OCI-LY3 (cell line): ENCODE data around the gene TCF3.

Source experiments
- H2AFZ ChIP-seq: fragments of 200-600, 300-600 bp; shearing (Covaris generic); 2 replicates; pipeline ENCODE4 v1.6.0; 2014; ENCODE audit warnings: antibody characterized with exemption, low read depth, low read length
- H3K27ac ChIP-seq: fragments of 200-600, 300-600 bp; sonication (generic); 2 replicates; pipeline ENCODE4 v1.5.1; 2014; ENCODE audit warnings: mild to moderate bottlenecking, low read length, moderate library complexity, mixed read lengths
- H3K27me3 ChIP-seq: fragments of 200-600, 300-600 bp; sonication (generic); 2 replicates; pipeline ENCODE4 v1.6.1; 2014; ENCODE audit warnings: low read depth, low read length, mixed read lengths
- H3K36me3 ChIP-seq: fragments of 200-600, 300-600 bp; sonication (generic); replicated peaks from 2 replicates; pipeline ENCODE3; 2014; ENCODE audit warnings: low read depth, low read length, mixed read lengths
- H3K4me1 ChIP-seq: fragments of 300-600, 200-600 bp; sonication (generic); 2 replicates; pipeline ENCODE4 v1.6.1; 2014; ENCODE audit warnings: low read length, mixed read lengths
- H3K4me2 ChIP-seq: fragments of 200-600, 300-600 bp; sonication (generic); 2 replicates; pipeline ENCODE4 v1.6.1; 2014; ENCODE audit warnings: low read length, mixed read lengths
- H3K4me3 ChIP-seq: fragments of 300-600, 200-600 bp; sonication (generic); 2 replicates; pipeline ENCODE4 v1.5.1; 2014; ENCODE audit warnings: antibody characterized with exemption, mild to moderate bottlenecking, low read length, moderate library complexity
- H3K79me2 ChIP-seq: fragments of 300-600, 200-600 bp; shearing (Covaris generic); 2 replicates; pipeline ENCODE4 v1.6.1; 2014; ENCODE audit warnings: mild to moderate bottlenecking, low read length, mixed read lengths
- H3K9ac ChIP-seq: fragments of 300-600, 200-600 bp; shearing (Covaris generic); 2 replicates; pipeline ENCODE4 v1.6.0; 2014; ENCODE audit warnings: mild to moderate bottlenecking, low read length, moderate library complexity
- H3K9me3 ChIP-seq: fragments of 200-600, 300-600 bp; shearing (Covaris generic); 2 replicates; pipeline ENCODE4 v1.6.1; 2014; ENCODE audit warnings: low read length, mixed read lengths; ENCODE audit not compliant: insufficient read depth
- H4K20me1 ChIP-seq: fragments of 200-600, 300-600 bp; sonication (generic); 2 replicates; pipeline ENCODE4 v1.6.1; 2016; ENCODE audit warnings: low read length, mixed read lengths; ENCODE audit not compliant: insufficient read depth
- EZH2phosphoT487 ChIP-seq: fragments of 200-600 bp; shearing (Covaris generic); IDR thresholded peaks from 2 replicates; pipeline ENCODE4 v1.6.1; 2018; ENCODE audit warnings: antibody characterized with exemption, mixed run types, low read depth
- TF ChIP-seq, protein P1 (sequence below): fragments of 200-600, 300-600 bp; sonication (generic); IDR thresholded peaks from 2 replicates; pipeline ENCODE4 v1.5.1; 2014; ENCODE audit warnings: antibody characterized with exemption, low read length, low read depth

TCF3 gene

DNA sequence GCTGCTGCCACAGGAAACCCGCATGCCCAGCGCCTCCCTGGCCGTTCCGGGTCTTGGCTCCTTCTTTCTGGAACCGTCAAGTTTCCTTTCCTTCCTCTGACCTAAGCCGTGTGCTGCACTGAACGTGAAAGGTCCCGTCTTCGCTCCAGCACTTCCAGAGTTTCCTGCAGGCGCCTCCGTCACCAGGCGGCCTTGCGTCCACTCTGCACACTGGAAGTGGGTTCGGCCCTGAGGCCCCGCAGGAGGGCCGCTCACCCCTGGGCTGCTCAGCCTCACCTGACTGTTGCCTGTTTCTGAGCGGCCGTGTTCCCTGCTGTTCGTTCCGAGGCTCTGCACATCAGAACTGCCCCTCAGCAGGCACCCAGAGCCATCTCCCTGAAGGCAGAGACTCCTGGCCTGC is 72.0 kb downstream of the TCF3 start:
- peaks cover under 1% of the 10 kb centered on the region; the same call in 1 of the 2 replicates for H4K20me1 ChIP-seq
- H3K36me3 ChIP-seq, result peaks cover 57% of the 10 kb centered on the region

GRCh38 chr19:1579222-1579621 is 73.2 kb downstream of the TCF3 start:
- H4K20me1 ChIP-seq, result no peaks in the 10 kb centered on the region

More for the DNA sequence above, 72.0 kb downstream of the TCF3 start:
- Histone ChIP-seq H2AFZ (no peak overlapping the region), H3K27me3 (no peaks in the 10 kb centered on the region), H3K27ac (no peak overlapping the region), H3K9ac (no peak overlapping the region), H3K9me3 (no peaks in the 10 kb centered on the region), H3K4me3 (no peak overlapping the region), H3K4me2 (no peak overlapping the region), H3K79me2 (peaks cover 14% of the 10 kb centered on the region), H3K4me1 (no peaks in the 10 kb centered on the region)
- TF ChIP-seq, protein P1, sequence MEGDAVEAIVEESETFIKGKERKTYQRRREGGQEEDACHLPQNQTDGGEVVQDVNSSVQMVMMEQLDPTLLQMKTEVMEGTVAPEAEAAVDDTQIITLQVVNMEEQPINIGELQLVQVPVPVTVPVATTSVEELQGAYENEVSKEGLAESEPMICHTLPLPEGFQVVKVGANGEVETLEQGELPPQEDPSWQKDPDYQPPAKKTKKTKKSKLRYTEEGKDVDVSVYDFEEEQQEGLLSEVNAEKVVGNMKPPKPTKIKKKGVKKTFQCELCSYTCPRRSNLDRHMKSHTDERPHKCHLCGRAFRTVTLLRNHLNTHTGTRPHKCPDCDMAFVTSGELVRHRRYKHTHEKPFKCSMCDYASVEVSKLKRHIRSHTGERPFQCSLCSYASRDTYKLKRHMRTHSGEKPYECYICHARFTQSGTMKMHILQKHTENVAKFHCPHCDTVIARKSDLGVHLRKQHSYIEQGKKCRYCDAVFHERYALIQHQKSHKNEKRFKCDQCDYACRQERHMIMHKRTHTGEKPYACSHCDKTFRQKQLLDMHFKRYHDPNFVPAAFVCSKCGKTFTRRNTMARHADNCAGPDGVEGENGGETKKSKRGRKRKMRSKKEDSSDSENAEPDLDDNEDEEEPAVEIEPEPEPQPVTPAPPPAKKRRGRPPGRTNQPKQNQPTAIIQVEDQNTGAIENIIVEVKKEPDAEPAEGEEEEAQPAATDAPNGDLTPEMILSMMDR, result no peak
- no peak for TF ChIP-seq EZH2phosphoT487

DNA sequence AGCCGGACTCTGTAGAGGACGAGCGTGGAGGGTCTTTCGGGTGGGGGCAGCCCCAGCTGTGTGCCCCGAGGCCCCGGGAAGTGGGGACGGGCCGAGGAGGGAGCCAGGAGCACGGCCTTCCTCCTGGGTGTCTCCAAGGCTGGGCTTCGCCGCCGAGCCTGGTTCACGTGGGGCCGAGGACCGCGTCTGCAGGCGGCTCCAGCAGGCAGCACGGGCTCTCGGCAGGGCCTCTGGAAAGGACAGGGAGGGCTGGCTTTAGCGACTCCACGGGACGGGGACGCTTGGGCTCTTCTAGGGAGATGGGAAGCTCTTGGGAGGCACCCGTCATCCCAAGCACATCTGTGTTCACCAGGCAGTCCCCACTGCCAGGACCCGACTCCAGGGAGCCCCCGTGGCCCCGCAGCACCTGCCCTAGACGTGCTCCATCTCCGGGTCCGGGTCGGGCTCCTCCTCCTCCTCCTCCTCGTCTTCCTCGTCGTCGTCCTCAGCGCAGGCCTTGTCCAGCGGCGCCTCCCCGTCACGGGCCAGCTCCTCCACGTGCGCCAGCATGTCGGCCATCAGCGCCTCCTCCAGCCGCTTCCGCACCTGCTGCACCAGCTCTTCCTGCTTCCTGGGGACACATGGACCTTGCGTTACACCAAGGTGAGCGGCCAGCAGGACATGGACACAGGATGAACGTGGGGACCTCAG is 74.3 kb downstream of the TCF3 start:
- H3K79me2 ChIP-seq, result no peaks in the 10 kb centered on the region
- H4K20me1 ChIP-seq, result no peaks in the 10 kb centered on the region
- TF ChIP-seq EZH2phosphoT487, result no peak
- TF ChIP-seq, protein P1, result no peak
- no peaks in the 10 kb centered on the region for H3K4me1 ChIP-seq
- H3K27ac ChIP-seq, result no peak overlapping the region
- H3K9ac ChIP-seq, result no peak overlapping the region
- H3K27me3 ChIP-seq, result no peaks in the 10 kb centered on the region
- no peaks in the 10 kb centered on the region for H3K9me3 ChIP-seq
- no peak overlapping the region for H3K4me3 ChIP-seq
- H3K36me3 ChIP-seq, result peaks cover 42% of the 10 kb centered on the region
- H3K4me2 ChIP-seq, result no peak overlapping the region
- H2AFZ ChIP-seq, result no peak overlapping the region

More at GRCh38 chr19:1579222-1579621, 73.2 kb downstream of the TCF3 start:
- Histone ChIP-seq H3K4me1 (no peaks in the 10 kb centered on the region), H3K9ac (no peak overlapping the region), H3K4me3 (no peak overlapping the region), H3K36me3 (peaks cover 49% of the 10 kb centered on the region), H2AFZ (no peak overlapping the region), H3K4me2 (no peak overlapping the region), H3K79me2 (peaks cover 2% of the 10 kb centered on the region; the same call in 1 of the 2 replicates), H3K9me3 (no peaks in the 10 kb centered on the region), H3K27me3 (no peaks in the 10 kb centered on the region), H3K27ac (no peak overlapping the region)
- TF ChIP-seq, protein P1, result no peak
- TF ChIP-seq EZH2phosphoT487, result no peak

GRCh38 chr19:1577090-1577928 is 75.1 kb downstream of the TCF3 start:
- H3K9me3 ChIP-seq, result no peaks in the 10 kb centered on the region
- TF ChIP-seq EZH2phosphoT487, result no peak
- TF ChIP-seq, protein P1, result no peak
- H3K36me3 ChIP-seq, result peaks cover 37% of the 10 kb centered on the region
- H3K4me3 ChIP-seq, result no peak overlapping the region
- no peaks in the 10 kb centered on the region for H3K4me1 ChIP-seq
- H3K9ac ChIP-seq, result no peak overlapping the region
- H2AFZ ChIP-seq, result no peak overlapping the region
- H3K4me2 ChIP-seq, result no peak overlapping the region
- no peaks in the 10 kb centered on the region for H3K27me3 ChIP-seq
- H3K27ac ChIP-seq, result no peak overlapping the region
- no peaks in the 10 kb centered on the region for H3K79me2 ChIP-seq
- no peaks in the 10 kb centered on the region for H4K20me1 ChIP-seq
